Measurements from ENCODE around the gene ADAMTS12. TPM values are rescaled to one million over a fixed set of nuclear protein-coding genes. Genes with fewer than 3 reads are reported as not detected.

The ADAMTS12 gene
- total and polyA plus RNA-seq, 10 of the 15 experiments (the other 5 are each of a cell fraction or from before 2014, with no cell fraction given), result 0.11 to 35.8 (median 20.7) TPM

GRCh38 chr5:33690374-33691135 is 201.2 kb downstream of the ADAMTS12 start (continued):
- no peak for TF ChIP-seq ZNF687 (IDR thresholded peaks at IDR 0.05)
- no peak for TF ChIP-seq TCF7 (IDR thresholded peaks at IDR 0.05; ENCODE audit: borderline replicate concordance)
- no peak for TF ChIP-seq ATF2 (IDR thresholded peaks at IDR 0.05; ENCODE audit: low read length)
- TF ChIP-seq PBX3 (IDR thresholded peaks at IDR 0.05; ENCODE audit: insufficient replicate concordance, low read depth, low read length), result no peak
